Lung (tissue), 12 donors: ENCODE data around the gene DCLK1. TPM values are rescaled to one million over a fixed set of nuclear protein-coding genes. Genes with fewer than 3 reads are reported as not detected.

Experiments used
- ATAC-seq: fragments of 200-7000 bp; cut with Tn5 transposase; one replicate; pipeline ENCODE4 v1.9.1; 2020; ENCODE audit warnings: moderate number of reproducible peaks; ENCODE audit not compliant: insufficient read depth, low FRiP score
- DNase-seq, 3 donors: peaks; one replicate each; pipeline ENCODE4 v3.0.0-alpha.2; 2013 to 2017
- H3K27ac ChIP-seq, 2 donors: one replicate each; pipeline ENCODE4 v1.5.1; 2013; ENCODE audit warnings: mild to moderate bottlenecking in 2 of 2, moderate library complexity in 2 of 2, control low read depth in 1 of 2, inconsistent platforms in 1 of 2, low read depth in 1 of 2, low read length in 1 of 2
- H3K27me3 ChIP-seq, 3 donors: one replicate each; pipeline ENCODE4 v1.5.1; 2013; ENCODE audit warnings: low read length in 2 of 3; ENCODE audit not compliant: control insufficient read depth in 3 of 3, insufficient read depth in 3 of 3
- H3K36me3 ChIP-seq, 4 donors: one replicate each; pipeline ENCODE4 v1.5.1; 2013; ENCODE audit warnings: low read length in 4 of 4, mild to moderate bottlenecking in 1 of 4, moderate library complexity in 1 of 4; ENCODE audit not compliant: control insufficient read depth in 4 of 4, insufficient read depth in 4 of 4
- H3K4me1 ChIP-seq, 5 donors: one replicate each; pipeline ENCODE4 v1.5.1; 2013; ENCODE audit warnings: low read length in 5 of 5, mild to moderate bottlenecking in 2 of 5, moderate library complexity in 1 of 5; ENCODE audit not compliant: control insufficient read depth in 5 of 5, insufficient read depth in 5 of 5
- H3K4me3 ChIP-seq: one replicate; pipeline ENCODE4 v1.5.1; 2013; ENCODE audit warnings: mild to moderate bottlenecking, control low read depth, moderate library complexity
- H3K9ac ChIP-seq, 2 donors: one replicate each; pipeline ENCODE4 v1.5.1; 2013; ENCODE audit warnings: low read length in 2 of 2, control low read depth in 1 of 2; ENCODE audit not compliant: insufficient read depth in 1 of 2
- H3K9me3 ChIP-seq, 4 donors: one replicate each; pipeline ENCODE4 v1.5.1; 2013; ENCODE audit warnings: low read length in 3 of 4, mild to moderate bottlenecking in 1 of 4, moderate library complexity in 1 of 4; ENCODE audit not compliant: control insufficient read depth in 4 of 4, insufficient read depth in 3 of 4
- CTCF ChIP-seq: IDR thresholded peaks from 2 replicates; pipeline ENCODE4 v1.5.1; 2012; ENCODE audit warnings: mild to moderate bottlenecking; ENCODE audit errors: control extremely low read depth, extremely low read depth
- WGBS, 2 donors: extraction: QIAGEN DNeasy Blood & Tissue Kit; methylation state at CpG; one replicate each; pipeline ENCODE4 v1.1.7; 2013; 5-methylcytosine and 5-hydroxymethylcytosine counted together
- polyA plus RNA-seq, 2 donors: library from polyadenylated mRNA; stranded (reverse); fragments of 200-250 nt; gene quantifications; one replicate each; pipeline ENCODE4 v1.2.1, GENCODE V29; 2013
- total RNA-seq, 2 donors: library from RNA; depleted of rRNA in 1 of 2; stranded (reverse); fragments of >200 nt in 1 of 2; gene quantifications; one replicate each; pipeline ENCODE4 v1.2.1, GENCODE V29; 2014 to 2021
- donor health status: control.
- donor health status: control.
- donor health status: Bipolar disorder and iron deficiency.
- donor health status: healthy.
- donor health status: DM: yes; HTN: yes; CAD: no.

DCLK1 gene
- total and polyA plus RNA-seq, 4 donors: 1.2 to 23.5 (median 7.0) TPM

GRCh38 chr13:36134632-36135031 is 3.5 kb upstream of the DCLK1 start:
- H3K27ac ChIP-seq: no peak overlapping the region
- H3K9me3 ChIP-seq: peaks cover 0 to 3% (median 0%) of the 10 kb centered on the region in 4 donors
- no peak overlapping the region for H3K9ac ChIP-seq
- no peak for DNase-seq
- no peak for ATAC-seq
- H3K36me3 ChIP-seq: no peaks in the 10 kb centered on the region
- H3K4me1 ChIP-seq: peaks cover 0 to 6% (median 5%) of the 10 kb centered on the region in 5 donors
- no peak overlapping the region for H3K4me3 ChIP-seq
- 53 to 58% methylated on average over 1 of the region's 1 CpG for WGBS, 2 donors
- TF ChIP-seq CTCF: no peak
- peaks cover 0 to 7% (median 6%) of the 10 kb centered on the region in 3 donors for H3K27me3 ChIP-seq

GRCh38 chr13:36133950-36134626 is 2.9 kb upstream of the DCLK1 start:
- ATAC-seq (no peak), DNase-seq (no peak)
- Histone ChIP-seq H3K9me3 (peaks cover 0 to 3% (median 0%) of the 10 kb centered on the region in 4 donors), H3K27ac (no peak overlapping the region), H3K4me1 (peaks cover 0 to 6% (median 5%) of the 10 kb centered on the region in 5 donors), H3K36me3 (no peaks in the 10 kb centered on the region), H3K9ac (no peak overlapping the region), H3K27me3 (peaks cover 0 to 12% (median 10%) of the 10 kb centered on the region in 3 donors), H3K4me3 (no peak overlapping the region)
- WGBS, 2 donors: 69 to 77% methylated on average over 5 of the region's 5 CpGs
- TF ChIP-seq CTCF: no peak

GRCh38 chr13:36132376-36132775 is 1.2 kb upstream of the DCLK1 start:
- ATAC-seq (no peak), DNase-seq (no peak)
- H3K9me3 ChIP-seq: peaks cover 0 to 3% (median 0%) of the 10 kb centered on the region in 4 donors
- WGBS, 2 donors: 93 to 95% methylated on average over 1 of the region's 1 CpG
- no peak overlapping the region for H3K27ac ChIP-seq
- TF ChIP-seq CTCF: no peak
- H3K4me1 ChIP-seq: peaks cover 0 to 6% (median 5%) of the 10 kb centered on the region in 5 donors
- no peaks in the 10 kb centered on the region for H3K36me3 ChIP-seq
- peaks cover 0 to 12% (median 10%) of the 10 kb centered on the region in 3 donors for H3K27me3 ChIP-seq
- no peak overlapping the region for H3K9ac ChIP-seq
- H3K4me3 ChIP-seq: no peak overlapping the region
